GM21786 (cell line): ENCODE measurements around the gene SLC12A5.

Experiments used
- ATAC-seq: cut with Tn5 transposase; IDR thresholded peaks from one replicate; pipeline ENCODE4 v1.9.1; 2021; ENCODE audit not compliant: unreplicated experiment

Gene SLC12A5

DNA sequence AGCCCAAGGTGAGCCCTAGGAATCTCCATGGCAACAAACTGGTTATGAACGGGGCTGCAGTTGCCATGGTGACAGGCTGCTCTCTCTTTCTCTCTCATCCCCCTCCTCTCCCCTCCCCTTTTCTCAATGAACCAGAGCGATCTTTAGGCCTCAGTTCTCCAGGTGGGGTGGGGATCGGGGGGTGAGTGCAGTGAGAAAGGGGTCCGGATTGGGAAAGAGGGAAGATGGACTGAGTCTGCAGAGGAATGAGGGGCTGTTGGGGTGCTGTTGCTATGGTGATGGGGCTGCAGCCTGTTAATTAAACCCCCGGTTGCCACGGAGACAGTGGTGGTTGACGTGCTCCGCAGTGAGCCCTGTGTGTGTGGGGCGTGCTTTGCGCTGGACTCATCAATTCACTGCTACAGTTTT is 3.6 kb upstream of the SLC12A5 start:
- ATAC-seq = no peak

DNA sequence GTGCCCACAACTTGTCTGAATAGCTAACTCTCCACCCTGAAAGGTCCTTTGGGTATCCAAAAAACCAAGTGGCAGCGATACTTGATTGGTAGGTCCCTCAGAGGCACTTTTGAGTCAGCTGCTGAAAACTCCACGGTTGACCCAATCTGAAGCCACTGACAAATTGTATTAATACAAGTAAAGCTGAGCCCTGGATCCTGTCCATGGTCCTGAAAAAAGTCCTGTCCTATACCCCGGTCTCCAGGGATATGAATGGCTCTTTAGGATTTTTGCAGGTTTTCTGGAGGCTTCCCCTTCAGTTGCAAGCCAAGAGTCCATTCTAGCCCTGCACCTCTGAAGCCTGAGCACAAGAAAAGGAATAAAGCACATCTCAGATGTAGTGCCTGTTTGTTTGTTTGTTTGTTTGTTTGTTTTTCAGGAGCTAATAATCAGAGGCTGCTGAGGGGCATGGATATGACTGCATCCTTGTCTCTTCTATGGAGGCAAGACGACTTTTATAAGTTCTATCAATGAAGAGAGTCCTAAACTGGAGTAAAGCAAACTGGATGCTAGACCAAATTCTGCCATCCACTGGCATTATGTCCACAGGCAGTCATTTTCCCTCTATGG is 1.7 kb upstream of the SLC12A5 start:
- ATAC-seq = no peak

DNA sequence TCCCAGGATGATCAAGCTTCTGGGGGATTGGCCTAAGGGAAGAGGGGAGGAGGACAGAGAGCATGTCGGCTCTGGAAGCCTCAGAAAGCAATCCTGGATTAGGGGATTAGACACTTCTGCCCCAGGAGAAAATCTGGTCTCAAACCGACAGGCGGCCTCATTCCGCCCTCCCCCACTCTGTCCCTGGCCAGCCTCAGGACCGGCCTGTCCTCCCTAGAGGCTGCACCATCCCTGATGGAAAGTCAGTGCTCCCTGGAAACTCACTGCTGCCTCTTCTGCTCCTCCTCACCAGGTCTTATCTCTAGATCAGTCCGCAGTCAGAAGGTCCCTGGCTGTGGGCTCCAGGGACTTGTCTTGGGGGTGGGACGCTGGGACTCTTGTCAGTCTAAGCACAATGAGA is 905 bp upstream of the SLC12A5 start:
- ATAC-seq = no peak

DNA sequence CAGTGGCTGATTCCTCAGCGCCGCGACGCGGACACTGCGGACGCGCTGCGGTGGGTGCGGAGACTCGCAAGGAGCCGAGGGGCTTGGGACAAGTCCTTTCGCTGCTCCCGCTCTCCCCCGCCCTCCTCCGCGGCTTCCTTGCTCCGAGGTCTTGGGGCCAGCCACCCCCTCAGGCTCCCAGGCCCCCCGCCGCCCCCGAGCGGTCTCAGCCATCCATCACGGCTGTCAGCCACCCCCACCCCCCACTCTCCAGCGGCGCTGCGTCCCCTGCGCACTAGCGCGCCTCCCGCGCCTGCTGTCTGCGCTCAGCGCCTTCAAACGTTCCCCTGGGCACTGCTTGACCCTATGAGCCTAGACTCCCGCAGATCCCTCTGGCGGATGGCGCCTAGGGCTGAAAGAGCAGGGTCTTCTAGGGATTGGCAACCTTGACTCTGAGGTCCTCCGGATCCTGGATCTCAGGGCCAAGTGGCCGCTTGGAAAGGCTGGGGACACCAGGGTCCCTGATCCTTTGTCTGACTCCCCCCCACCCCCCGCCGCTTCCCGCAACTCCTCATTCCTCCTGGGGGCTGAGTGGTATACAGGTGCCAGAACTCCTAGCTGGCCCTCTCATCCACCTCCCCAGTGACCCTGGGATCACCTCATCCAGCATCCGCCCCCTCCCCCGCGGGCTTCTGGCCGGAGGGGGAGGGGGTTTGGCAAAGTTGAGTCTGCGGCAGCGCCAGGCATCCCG is 1.4 kb downstream of the SLC12A5 start:
- no peak for ATAC-seq

DNA sequence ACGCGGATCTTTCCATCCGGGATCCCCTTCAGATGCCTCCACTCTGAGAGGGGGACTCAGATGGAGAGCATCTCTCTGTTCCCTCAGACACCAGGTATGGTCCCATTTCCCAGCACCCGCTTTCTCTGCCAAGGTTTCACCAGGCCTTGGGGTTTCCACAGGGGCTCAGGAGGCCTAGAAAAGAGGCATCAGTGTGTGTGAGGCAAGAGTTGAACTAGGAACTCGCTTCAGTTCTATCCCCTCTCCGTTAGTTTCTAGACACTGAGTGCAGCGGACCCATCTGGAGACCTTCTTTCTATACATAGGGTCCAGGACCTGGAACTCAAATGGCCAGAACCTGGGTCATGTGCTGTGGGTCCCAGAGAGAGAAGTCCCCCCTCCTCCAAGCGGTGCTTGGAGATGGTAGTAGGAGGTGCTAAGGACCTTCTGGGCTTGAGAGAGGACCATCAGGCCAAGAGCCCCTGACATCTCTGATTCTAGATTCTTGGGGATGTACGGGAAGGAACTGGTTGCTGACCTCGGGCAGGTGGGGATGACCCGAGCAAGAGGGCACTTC is 2.1 kb downstream of the SLC12A5 start:
- no peak for ATAC-seq

DNA sequence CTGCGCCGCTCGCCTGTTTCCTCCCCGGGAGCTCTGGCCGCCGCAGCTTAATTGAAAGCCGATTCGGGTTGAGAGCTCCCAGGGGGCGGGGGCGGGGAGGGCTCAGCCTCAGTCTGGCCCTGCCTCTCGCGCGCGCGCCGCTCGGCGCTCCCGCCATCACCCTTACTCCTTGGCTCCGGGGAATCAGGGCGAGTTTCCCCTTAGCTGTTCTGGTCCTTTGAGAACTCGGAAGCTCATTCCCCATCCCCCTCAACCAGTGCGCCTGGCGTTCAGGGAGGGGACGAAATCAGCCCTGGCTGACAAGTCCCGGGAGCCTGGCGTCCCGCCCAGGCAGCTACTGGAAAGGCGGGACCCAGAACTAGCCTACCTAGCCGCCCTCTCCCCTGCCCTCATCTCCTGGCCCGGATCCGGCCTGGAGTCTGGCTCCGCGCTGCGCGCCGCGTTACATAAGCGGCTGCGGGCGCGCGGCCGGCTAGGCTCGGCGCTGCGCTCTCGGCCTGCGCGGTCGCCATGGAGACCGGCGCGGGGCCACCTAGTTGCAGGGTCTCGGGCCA is 2.8 kb downstream of the SLC12A5 start:
- no peak for ATAC-seq

DNA sequence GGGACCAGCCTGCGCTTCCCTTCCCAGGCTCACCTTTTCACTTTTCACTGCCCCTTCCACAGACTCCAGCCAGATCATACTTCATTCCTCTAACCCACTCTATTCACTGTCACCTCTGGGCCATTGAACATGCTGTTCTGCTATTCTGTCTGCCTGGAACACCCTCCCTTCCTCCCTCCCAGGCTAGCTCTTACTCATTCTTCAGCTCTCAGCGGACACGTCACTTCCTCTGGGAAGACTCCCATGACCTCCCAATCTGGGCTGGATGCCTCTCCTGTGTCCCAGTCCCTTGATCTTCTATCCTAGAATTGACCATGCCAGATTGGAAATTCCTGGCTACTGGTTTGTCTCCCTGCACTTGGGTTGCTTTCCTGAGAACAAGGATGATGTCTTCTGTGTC is 5.0 kb downstream of the SLC12A5 start:
- no peak for ATAC-seq

DNA sequence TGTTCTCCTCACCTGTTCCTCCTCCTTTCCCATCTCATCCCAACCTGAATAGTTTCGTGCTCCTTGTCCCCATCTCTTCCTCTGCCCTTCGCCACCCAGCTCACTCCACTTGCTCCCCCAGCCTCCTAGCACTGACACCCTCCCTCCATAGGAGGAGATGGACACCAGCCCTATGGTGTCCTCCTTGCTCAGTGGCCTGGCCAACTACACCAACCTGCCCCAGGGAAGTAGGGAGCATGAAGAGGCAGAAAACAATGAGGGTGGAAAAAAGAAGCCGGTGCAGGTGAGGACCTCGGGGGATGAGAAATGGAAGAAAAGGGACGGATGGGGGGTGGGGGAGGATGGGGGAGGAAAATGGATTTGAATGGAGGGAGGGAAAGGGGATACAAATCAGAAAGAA is 6.2 kb downstream of the SLC12A5 start:
- ATAC-seq = no peak

DNA sequence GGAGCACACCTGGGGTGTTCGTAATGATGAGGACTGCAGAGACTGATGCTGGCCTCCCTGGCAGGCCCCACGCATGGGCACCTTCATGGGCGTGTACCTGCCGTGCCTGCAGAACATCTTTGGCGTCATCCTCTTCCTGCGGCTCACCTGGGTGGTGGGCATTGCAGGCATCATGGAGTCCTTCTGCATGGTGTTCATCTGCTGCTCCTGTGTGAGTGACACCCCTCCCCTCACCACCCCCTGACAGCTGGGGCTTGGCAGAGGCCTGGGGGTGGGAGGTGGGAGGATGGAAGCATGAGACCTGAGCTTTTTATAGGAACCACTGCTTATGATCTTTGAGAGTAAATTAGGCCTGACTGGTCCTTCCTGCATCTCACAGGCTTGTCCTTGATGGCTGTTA is 6.7 kb downstream of the SLC12A5 start:
- no peak for ATAC-seq

DNA sequence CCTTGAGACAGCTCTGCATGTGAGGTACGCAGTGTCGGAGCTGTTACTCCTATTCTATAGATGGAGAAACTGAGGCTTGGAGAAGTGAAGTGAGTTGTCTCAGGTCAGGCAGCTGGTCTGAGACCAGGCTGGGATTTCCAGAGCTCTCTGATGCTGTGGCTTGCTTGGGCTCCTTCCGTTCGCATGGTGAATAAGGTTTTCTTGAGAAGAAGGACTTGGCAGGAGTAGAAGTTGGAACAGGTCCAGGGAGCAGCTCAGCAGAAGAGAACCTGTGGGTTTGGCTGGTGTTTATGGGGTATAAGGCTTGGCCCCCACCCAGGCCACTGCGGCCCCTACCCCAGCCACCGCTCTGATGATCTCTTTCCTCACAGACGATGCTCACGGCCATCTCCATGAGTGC is 7.4 kb downstream of the SLC12A5 start:
- no peak for ATAC-seq

DNA sequence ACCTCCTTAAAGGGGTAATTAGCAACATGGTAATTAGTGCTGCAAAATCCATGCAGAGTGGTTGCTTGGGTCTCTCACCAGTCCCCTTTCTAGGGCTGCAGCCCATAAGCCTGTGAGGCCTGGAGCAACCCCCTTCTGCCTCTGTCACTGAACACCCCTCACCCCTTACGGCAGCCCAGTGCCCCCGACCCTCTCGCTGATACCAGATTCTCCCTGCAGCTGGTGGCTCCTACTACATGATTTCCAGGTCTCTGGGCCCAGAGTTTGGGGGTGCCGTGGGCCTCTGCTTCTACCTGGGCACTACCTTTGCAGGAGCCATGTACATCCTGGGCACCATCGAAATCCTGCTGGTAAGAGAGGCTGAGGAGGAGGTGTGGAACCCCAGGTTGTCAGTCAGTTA is 8.0 kb downstream of the SLC12A5 start:
- no peak for ATAC-seq

DNA sequence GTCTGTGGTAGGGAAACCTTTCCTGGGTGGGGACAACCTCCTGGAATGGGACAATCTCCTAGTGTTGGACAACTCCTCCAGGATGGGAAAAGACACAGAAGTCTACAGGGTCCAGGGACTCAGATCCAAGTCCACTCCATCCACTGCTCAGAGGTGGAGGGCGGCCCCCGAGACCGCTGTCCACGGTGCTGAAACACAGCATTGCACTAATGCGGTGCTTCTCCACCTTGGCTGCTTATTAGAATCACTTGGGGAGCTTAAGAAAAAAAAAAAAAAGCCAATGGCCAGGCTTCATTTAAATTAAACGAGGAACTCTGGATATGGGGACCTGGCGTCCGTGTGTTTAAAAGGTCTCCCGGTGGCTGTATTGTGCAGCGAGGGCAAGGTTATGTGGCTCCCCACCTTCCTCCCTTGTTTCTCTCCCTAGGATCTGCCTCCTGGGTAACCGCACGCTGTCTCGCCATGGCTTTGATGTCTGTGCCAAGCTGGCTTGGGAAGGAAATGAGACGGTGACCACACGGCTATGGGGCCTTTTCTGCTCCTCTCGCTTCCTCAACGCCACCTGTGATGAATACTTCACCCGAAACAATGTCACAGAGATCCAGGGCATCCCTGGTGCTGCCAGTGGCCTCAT is 12.0 kb downstream of the SLC12A5 start:
- ATAC-seq = no peak

DNA sequence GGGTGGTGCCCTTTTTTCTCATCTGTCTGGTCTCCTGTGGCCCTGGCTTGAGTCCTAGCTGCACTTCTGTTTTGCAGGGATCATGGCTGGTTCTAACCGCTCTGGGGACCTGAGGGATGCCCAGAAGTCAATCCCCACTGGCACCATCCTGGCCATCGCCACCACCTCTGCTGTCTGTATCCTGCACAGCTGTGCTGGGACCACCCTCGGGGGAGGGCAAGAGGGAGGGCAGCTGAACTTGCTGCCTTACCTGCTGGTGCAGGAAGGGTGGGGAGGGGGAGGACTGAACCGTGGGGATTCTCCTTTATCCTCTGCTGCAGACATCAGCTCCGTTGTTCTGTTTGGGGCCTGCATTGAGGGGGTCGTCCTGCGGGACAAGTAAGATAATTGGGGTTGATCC is 14.5 kb downstream of the SLC12A5 start:
- no peak for ATAC-seq

DNA sequence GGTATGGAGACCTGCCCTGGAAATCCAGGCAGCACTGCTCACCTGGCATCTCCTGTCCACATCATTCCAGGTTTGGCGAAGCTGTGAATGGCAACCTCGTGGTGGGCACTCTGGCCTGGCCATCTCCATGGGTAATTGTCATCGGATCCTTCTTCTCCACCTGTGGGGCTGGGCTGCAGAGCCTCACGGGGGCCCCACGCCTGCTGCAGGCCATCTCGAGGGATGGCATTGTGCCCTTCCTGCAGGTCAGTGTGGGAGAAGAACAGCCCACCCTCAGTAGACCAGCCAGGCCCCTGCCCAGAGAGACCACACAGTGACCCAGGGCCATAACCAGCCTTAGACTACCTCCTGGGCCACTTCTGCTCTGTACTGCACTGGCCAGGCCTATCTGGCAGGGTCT is 15.9 kb downstream of the SLC12A5 start:
- ATAC-seq = no peak

DNA sequence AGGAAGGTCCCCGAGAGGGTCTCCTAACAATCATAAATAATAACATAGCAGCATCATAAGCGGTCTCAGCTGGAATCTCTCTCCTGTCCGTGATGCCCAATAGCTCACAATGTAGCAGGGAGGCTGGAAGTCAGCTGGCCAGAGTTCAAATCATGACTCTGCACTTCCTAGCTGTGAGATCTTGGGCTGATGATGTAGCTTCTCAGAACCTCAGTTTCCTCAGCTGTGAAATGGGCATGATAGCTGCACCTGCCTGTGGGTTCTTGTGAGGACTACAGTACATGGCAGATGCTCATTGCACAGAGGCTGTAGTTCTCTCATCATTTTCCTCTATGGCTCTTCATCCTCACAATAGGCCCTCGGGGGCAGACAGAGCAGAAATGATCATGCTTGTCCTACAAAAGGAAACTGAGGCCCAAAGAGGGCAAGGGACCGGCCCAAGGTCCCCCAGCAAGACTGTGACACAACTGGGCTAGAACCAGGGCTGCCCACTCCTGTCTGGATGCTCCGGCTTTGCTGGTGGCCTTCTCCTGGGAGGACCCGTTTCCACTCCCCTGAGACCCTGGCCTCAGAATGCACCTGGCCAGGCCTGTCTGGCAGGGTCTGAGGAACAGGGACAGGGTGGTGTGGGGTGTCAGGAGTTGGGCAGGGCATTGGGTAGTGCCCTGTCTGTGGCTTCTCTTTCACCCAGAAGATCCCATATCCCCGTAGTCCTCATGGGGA is 17.7 kb downstream of the SLC12A5 start:
- ATAC-seq = no peak

DNA sequence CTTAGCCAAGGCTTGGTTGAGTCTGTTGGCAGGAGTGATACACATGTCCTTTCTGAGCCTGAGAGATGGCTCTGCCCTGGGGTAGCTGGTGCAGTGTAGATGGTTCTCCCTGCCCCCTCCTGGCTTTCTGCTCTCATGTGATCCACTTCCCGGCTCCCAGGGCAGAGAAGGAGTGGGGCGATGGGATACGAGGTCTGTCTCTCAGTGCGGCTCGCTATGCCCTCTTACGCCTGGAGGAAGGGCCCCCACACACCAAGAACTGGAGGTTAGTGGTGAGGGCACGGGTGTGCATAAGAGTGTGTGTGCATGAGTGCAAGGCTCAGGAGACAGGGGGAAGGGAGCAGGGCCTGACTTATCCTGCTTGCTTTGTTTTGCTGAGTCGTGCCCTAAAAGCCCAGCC is 18.8 kb downstream of the SLC12A5 start:
- ATAC-seq = no peak

DNA sequence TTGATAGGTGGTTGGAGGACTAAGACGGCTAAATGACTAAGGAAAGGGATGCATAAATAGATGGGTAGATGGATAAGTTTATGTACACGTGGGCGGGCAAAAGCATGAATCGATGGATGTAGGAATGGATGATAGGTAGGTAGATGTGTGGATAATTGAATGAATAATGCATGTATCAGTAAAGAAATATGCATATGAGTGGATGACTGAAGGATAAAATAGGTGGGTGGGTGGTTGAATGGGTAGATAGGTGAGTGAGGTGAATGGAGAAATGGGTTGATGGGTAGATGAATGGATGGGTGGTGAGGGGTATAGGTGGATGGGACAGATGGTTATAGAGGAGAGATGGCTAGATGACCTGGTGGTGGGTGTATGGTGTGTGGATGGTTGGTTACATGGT is 20.2 kb downstream of the SLC12A5 start:
- no peak for ATAC-seq

DNA sequence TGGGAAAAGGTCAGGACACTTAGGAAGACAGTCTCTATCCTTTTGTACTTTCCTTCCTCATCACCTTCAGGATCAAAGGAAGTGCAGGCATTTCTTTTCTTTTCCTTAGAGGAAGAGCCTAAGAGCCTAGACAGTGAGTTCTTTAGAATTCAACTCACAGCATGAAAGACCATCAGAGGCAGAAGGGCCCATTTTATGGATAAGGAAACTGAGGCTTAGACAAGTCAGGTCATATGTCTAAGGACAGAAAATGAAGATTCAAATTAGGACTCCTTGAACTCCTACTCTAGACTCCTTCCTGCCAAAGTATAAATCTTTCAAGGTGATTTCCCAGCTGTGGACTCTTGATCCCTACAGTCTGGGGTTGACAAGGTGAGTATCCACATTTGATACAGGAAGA is 20.8 kb downstream of the SLC12A5 start:
- ATAC-seq = no peak

DNA sequence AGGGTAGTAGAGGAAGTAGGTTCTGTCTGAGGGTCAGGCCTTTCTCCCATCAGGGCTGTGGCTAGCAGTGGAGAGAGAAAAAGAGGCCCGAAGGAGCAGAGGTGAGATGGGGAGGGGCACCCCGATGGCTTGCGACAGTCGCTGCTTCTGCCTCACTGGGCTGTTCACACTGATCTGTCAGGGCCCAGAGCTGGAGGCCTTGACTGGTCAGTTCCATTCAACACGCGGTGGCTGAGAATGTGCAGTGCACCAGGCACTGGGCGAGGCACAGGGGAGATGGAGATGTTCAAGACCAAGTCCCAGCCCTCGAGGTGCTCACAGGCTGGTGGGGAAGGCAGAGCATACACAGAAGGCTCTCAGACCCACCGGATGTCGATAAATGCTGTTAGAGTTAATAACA is 21.4 kb downstream of the SLC12A5 start:
- no peak for ATAC-seq

DNA sequence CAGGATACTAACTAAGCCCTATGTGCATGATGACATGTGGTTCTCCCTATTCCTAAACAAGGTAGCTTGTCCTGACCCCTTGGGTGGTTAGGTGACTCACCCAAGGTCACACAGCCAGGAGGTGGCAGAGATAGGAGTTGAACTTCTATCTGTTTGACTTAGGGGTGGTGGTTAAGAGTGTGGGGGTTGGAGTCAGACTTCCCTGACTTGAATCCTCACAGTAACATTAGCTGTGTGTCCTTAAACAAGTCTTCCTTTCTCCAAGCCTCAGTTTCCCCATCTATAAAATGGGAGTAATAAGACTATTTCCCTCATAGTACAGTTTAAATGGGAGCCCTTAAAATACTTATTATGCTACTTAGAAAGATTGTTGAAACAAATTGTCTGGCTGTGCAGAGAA is 21.9 kb downstream of the SLC12A5 start:
- ATAC-seq = no peak

DNA sequence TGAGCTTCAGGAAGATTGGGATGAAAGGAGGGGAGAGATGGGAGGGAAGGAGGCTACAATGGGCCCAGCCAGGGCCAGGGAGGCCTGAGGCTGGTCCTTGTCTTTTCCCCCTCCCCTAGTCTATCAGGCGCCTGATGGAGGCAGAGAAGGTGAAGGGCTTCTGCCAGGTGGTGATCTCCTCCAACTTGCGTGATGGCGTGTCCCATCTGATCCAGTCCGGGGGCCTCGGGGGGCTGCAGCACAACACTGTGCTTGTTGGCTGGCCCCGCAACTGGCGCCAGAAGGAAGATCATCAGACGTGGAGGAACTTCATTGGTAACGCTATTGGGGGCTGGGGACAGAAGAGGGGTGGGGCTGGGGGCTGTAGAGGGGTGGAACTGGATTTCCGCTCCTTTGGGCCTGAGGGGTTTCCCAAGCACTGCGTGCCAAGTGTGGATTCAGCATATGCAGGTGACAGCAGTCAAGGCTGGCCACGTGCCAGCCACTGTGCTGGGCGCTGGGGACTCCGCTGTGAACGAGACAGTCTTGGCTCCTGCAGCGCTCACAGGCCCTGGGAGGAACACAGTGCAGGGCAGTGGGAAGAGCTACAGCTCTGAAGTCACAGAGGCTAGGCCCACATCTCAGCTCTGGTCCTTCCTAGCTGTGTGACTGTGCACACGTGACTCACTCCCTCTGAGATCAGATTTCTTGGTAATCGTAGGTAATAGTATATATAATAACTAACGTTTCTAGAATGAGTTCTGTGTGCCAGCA is 22.7 kb downstream of the SLC12A5 start:
- no peak for ATAC-seq
